Measurements from ENCODE around the gene DLGAP1. TPM values are rescaled to one million over a fixed set of nuclear protein-coding genes. Genes with fewer than 3 reads are reported as not detected.

The DLGAP1 gene
- total and polyA plus RNA-seq, 2 of the 4 experiments (the other 2 are of a cell fraction) = under 0.01 to 0.09 TPM

DNA sequence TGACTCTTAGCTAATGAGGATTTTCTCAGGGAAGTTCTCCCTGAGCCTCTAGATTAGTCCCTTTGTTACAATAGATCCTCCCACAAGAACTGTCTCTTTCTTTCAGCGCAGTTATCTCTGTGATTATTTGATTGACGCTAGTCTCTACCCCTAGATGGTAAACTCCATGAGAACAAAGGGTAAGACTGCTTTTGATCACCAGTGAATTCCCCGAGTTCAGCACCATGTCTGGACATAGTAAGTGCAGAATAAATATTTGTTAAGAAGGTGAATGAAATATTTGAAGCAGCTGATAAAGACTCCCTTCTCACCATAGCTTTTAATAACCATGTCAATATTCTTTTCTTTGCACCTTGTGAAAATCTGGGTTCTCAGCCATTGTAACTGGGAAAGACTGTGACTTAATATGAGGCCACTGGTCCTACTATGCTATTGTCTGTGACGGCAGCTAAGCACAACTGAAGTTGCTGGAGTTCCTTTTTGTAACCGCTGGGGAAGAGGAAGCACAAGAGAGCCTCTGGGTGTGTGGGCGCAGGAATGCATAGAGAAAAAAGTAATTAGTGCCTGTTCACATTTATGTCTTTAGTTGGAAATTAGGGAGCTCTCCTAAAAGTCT lies 790.4 kb downstream of the DLGAP1 start:
- peak overlapping the region; percentile 48; the same call in 1 of the 2 replicates for H4K91ac ChIP-seq (ENCODE audit: insufficient read depth, low read depth, low read length)
- H3K14ac ChIP-seq (replicated peaks; ENCODE audit: low read depth, low read length) = peak overlapping the region; percentile 49; the same call in 1 of the 2 replicates
- no peaks in the 10 kb centered on the region for H3K79me1 ChIP-seq (ENCODE audit: low read depth in 1 of 2, low read length in 2 of 2)
- no peak overlapping the region for H3K9ac ChIP-seq (ENCODE audit: low read depth, low read length)
- peak overlapping the region in 1 of 2 experiments; percentile 40; a peak in 2 of 4 replicates for H4K8ac ChIP-seq (ENCODE audit: low read depth in 2 of 2, low read length in 2 of 2)
- H3K4me3 ChIP-seq (ENCODE audit: insufficient read depth, low read depth, low read length) = no peak overlapping the region
- dilution Hi-C loops (cut with HindIII; ENCODE audit: low sequenced_read_pairs, unreplicated experiment) = no loop called here
- H3K36me3 ChIP-seq (ENCODE audit: control insufficient read depth, insufficient read depth, low read length) = no peaks in the 10 kb centered on the region
- ATAC-seq (ENCODE audit: low read depth) = no peak
- no peak overlapping the region for H2AFZ ChIP-seq (replicated peaks; ENCODE audit: low read length, poor library complexity)
- no TSS peak for BruUV-seq (replicated peaks)
- no peak for DNase-seq
- peak overlapping the region; percentile 63 for H2BK120ac ChIP-seq (ENCODE audit: low read depth, low read length)
- peak overlapping the region; percentile 46; the same call in 1 of the 2 replicates for H3K4ac ChIP-seq (ENCODE audit: low read depth, low read length)
- no peak overlapping the region for H2AK9ac ChIP-seq (replicated peaks; ENCODE audit: low read depth, low read length, poor library complexity)
- H4K20me1 ChIP-seq (ENCODE audit: insufficient read depth, low read length) = no peaks in the 10 kb centered on the region
- WGBS, 2 experiments (ENCODE audit: extremely low coverage in 2 of 2, insufficient read length in 1 of 2) = 70% methylated on average over 3 of the region's 6 CpGs; no CpG with 5 or more reads in 1 of the 2 experiments
- CTCF ChIA-PET = interaction anchor here (0.9 to 3.4 kb wide), 10 partner anchors 12 to 382 kb away, joined by 3 to 28 read pairs (median 6); no protein-coding TSS in a partner anchor
- H3K9me3 ChIP-seq (ENCODE audit: control insufficient read depth, insufficient read depth, low read length) = peaks cover 3% of the 10 kb centered on the region
- no peaks in the 10 kb centered on the region for H3K9me1 ChIP-seq (ENCODE audit: insufficient read depth, low read length)
- H3K27me3 ChIP-seq (ENCODE audit: control insufficient read depth, insufficient read depth, low read length) = no peaks in the 10 kb centered on the region
- H2AK5ac ChIP-seq (ENCODE audit: low read depth, low read length) = peak overlapping the region; percentile 29; the same call in 1 of the 2 replicates
- H2BK20ac ChIP-seq (ENCODE audit: low read depth, low read length) = peak overlapping the region; percentile 71; the same call in 1 of the 2 replicates
- intact Hi-C loops (cut with micrococcal nuclease) = loop anchor here (5.0 kb wide), 1 partner anchor 732 kb away; no protein-coding TSS in a partner anchor
- in situ Hi-C loops (cut with MboI; ENCODE audit: low sequenced_read_pairs) = loop anchor here (5.0 to 10.0 kb wide), 3 partner anchors 70 to 382 kb away; partner anchors contain the start of gene TGIF1
- peak overlapping the region; percentile 65; the same call in 1 of the 2 replicates for H4K5ac ChIP-seq (ENCODE audit: low read depth, low read length)
- H3K4me1 ChIP-seq (ENCODE audit: control insufficient read depth, insufficient read depth, low read length) = peaks cover 4% of the 10 kb centered on the region
- peak overlapping the region; percentile 17 for H2BK5ac ChIP-seq (ENCODE audit: low read depth, low read length, poor library complexity, severe bottlenecking)
- TF ChIP-seq MXI1 (IDR thresholded peaks at IDR 0.05; ENCODE audit: borderline replicate concordance, low read depth, low read length) (no peak), MAFK (IDR thresholded peaks at IDR 0.05; ENCODE audit: low read depth, low read length) (no peak)
- peak overlapping the region; percentile 53; the same call in 1 of the 2 replicates for H3K23ac ChIP-seq (ENCODE audit: low read depth, low read length)
- no peak overlapping the region for H3K27ac ChIP-seq (ENCODE audit: insufficient read depth, low read length)
- POLR2A ChIA-PET (ENCODE audit: unreplicated experiment) = interaction anchor here (0.5 to 1.1 kb wide), 2 partner anchors 59 to 213 kb away, joined by 3 to 4 read pairs; no protein-coding TSS in a partner anchor
- peak overlapping the region; percentile 39; the same call in 1 of the 3 replicates for H2BK15ac ChIP-seq (ENCODE audit: low read depth, low read length)
- peak overlapping the region; percentile 55; the same call in 1 of the 2 replicates for H3K18ac ChIP-seq (ENCODE audit: low read depth, low read length)
- H3K4me2 ChIP-seq (ENCODE audit: low read depth, low read length) = no peak overlapping the region
- H3K56ac ChIP-seq (ENCODE audit: extremely low read depth, insufficient read depth, low read length) = no peak overlapping the region; the same call in 1 of the 2 replicates
